HUES64 (cell line): Measurements from ENCODE around the gene KCNT1.

Experiments
- H3K27ac ChIP-seq: 2 replicates; pipeline ENCODE4 v1.7.0; 2013; ENCODE audit warnings: low read depth, low read length, inconsistent platforms
- H3K27me3 ChIP-seq: 2 replicates; pipeline ENCODE4 v1.6.1; 2013; ENCODE audit warnings: mild to moderate bottlenecking, low read length; ENCODE audit not compliant: insufficient read depth
- H3K36me3 ChIP-seq: 2 replicates; pipeline ENCODE4 v1.6.1; 2013; ENCODE audit warnings: mild to moderate bottlenecking, low read length; ENCODE audit not compliant: insufficient read depth
- H3K4me1 ChIP-seq: 2 replicates; pipeline ENCODE4 v1.6.1; 2013; ENCODE audit warnings: mild to moderate bottlenecking, low read length, moderate library complexity; ENCODE audit not compliant: insufficient read depth
- H3K4me3 ChIP-seq: 2 replicates; pipeline ENCODE4 v1.5.1; 2013; ENCODE audit warnings: mild to moderate bottlenecking, low read length, moderate library complexity
- H3K9ac ChIP-seq: 2 replicates; pipeline ENCODE4 v1.6.1; 2013; ENCODE audit warnings: mild to moderate bottlenecking, low read depth, low read length
- H3K9me3 ChIP-seq: 2 replicates; pipeline ENCODE4 v1.6.1; 2013; ENCODE audit warnings: low read depth, low read length; ENCODE audit not compliant: insufficient read depth
- WGBS: fragments of 150-250, 120-280 bp; methylation state at CpG from one replicate; pipeline ENCODE4 v1.1.7; 2013; ENCODE audit warnings: missing lambda C conversion rate; 5-methylcytosine and 5-hydroxymethylcytosine counted together

Gene KCNT1

DNA sequence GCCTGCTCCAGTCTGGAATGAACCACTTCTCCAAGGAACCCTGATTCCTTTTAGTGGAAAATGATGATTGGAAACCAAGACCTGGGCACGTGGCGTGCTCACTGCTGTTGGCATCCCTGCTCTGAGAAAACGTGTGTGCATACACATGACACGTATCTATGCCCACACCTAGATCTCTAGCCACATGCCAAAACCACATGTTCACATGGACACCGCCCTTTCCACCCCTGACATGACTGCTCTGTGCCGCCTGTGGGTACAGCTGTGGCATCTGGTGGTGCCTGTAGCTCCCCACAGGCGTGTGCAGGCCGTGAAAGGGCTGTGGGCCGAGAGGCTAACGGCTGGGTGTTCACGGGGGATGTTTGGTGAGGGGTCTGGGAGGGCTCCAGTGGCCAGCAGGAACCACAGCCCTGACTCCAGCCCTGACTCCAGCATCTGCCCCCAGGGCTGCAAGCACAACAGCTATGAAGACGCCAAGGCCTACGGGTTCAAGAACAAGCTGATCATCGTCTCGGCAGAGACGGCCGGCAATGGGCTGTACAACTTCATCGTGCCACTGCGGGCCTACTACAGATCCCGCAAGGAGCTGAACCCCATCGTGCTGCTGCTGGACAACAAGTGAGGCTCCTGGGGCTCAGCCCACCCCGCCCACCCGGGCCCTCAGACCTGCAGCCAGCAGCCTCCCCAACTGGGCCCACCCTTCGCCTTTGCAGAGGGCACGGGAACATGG lies 75.1 kb downstream of the KCNT1 start:
- no peak overlapping the region for H3K27ac ChIP-seq
- H3K9ac ChIP-seq, result no peak overlapping the region
- no peaks in the 10 kb centered on the region for H3K36me3 ChIP-seq
- H3K27me3 ChIP-seq, result no peaks in the 10 kb centered on the region
- no peaks in the 10 kb centered on the region for H3K9me3 ChIP-seq
- no peaks in the 10 kb centered on the region for H3K4me1 ChIP-seq
- H3K4me3 ChIP-seq, result no peak overlapping the region
- 91% methylated on average over 25 of the region's 25 CpGs for WGBS

DNA sequence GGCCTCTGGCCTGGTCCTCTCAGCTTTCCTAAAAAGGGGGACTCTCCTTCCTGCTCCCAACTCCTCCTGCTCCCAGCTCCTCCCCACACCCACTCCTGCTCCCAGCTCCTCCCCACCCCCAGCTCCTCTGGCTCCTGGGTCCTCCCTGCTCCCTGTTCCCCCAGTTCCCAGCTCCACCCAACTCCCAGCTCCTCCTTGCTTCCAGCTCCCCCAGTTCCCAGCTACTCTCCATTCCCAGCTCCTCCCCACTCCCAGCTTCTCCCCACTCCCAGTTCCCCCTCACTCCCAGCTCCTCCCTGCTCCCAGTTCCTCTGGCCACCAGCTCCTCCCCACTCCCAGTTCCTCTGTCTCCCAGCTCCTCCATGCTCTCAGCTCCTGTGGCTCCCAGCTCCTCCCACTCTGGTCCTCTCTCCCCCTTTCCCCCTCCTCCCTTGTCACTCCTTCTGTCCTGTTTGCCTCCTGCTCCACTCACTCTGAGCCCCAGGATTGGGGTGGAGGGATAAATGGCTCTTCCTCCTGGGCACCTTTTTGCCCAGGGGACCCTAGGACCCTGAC lies 75.7 kb downstream of the KCNT1 start:
- no peaks in the 10 kb centered on the region for H3K9me3 ChIP-seq
- H3K4me3 ChIP-seq, result no peak overlapping the region
- H3K27me3 ChIP-seq, result no peaks in the 10 kb centered on the region

DNA sequence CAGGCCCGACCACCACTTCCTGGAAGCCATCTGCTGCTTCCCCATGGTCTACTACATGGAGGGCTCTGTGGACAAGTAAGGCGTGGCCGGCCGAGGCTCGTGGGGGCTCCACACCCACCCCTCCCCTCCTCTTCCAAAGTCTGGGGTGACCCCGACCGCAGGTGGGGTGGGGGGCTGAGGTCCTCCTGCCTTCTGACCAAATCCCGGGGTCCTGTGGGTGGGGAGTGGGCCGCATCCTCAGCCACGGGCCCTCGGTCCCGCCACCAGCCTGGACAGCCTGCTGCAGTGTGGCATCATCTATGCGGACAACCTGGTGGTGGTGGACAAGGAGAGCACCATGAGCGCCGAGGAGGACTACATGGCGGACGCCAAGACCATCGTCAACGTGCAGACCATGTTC lies 76.4 kb downstream of the KCNT1 start:
- no peaks in the 10 kb centered on the region for H3K4me1 ChIP-seq
- no peaks in the 10 kb centered on the region for H3K36me3 ChIP-seq
- WGBS, result 93% methylated on average over 19 of the region's 19 CpGs

More for the DNA sequence above, 75.7 kb downstream of the KCNT1 start:
- no peak overlapping the region for H3K9ac ChIP-seq
- H3K27ac ChIP-seq, result no peak overlapping the region
- no peaks in the 10 kb centered on the region for H3K36me3 ChIP-seq
- no peaks in the 10 kb centered on the region for H3K4me1 ChIP-seq

DNA sequence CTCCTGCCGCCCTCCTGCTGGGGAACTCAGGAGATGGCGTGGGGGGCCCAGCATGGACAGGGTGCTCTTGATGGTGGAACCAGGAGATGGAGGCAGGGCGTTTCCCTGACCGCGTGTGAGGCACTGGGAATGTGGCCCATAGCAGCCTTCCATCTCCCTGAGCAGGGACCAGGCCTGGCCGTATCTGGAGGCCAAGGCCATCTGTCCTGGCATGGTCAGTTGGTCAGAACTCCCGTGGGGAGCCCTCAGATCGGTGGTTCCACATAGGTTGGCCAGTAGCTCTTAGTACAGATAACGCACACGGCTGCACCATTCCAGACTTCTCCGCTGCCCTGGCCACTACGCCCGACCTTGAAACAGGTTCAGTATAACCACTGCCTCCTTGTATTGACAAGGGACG lies 77.6 kb downstream of the KCNT1 start:
- no peaks in the 10 kb centered on the region for H3K4me1 ChIP-seq
- H3K27me3 ChIP-seq, result no peaks in the 10 kb centered on the region
- H3K27ac ChIP-seq, result no peak overlapping the region
- no peaks in the 10 kb centered on the region for H3K9me3 ChIP-seq
- H3K4me3 ChIP-seq, result no peak overlapping the region
- H3K9ac ChIP-seq, result no peak overlapping the region
- H3K36me3 ChIP-seq, result no peaks in the 10 kb centered on the region
- WGBS, result 89% methylated on average over 14 of the region's 14 CpGs

More for the DNA sequence above, 76.4 kb downstream of the KCNT1 start:
- Histone ChIP-seq H3K4me3 (no peak overlapping the region), H3K9me3 (no peaks in the 10 kb centered on the region), H3K27me3 (no peaks in the 10 kb centered on the region), H3K27ac (no peak overlapping the region), H3K9ac (no peak overlapping the region)

DNA sequence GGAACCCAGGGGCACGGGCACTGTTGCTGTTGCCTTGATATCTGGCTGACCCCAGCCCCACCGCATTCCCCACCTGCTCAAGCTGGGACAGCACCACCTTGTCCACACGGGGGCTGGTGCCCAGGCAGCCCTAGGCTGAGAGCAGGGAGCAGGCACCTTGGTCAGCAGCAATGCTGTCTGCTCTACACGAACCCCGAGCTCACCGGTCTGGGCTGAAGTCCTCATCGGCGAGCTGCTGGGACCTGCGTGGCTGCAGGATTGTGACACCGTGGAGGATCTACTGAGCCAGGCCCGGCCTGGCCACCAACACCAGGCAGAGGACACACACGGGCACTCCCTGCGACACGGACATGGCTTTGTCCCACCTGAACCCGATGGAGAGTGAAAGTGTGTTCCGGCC lies 78.1 kb downstream of the KCNT1 start:
- H3K4me1 ChIP-seq, result no peaks in the 10 kb centered on the region

DNA sequence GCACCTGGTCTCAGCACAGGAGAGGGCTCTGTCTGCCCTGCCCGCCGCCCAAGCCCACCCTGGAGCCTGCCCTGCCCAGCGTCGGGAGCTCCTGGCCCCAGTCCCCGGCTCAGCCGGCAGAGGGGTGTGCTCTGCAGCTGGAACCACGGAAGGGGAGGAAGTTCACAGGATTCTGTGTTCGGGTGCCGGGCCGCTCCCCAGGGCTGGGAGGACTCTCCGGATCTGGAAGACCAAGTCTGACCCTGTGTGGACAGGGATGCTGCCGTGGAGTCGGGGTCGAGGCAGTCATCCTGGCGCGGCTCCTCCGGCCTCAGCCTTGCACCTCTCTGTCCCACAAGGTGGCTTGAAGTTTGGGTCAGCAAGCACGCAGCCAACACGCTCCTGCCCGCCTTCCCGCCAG lies 78.6 kb downstream of the KCNT1 start:
- no peak overlapping the region for H3K4me3 ChIP-seq
- H3K27ac ChIP-seq, result no peak overlapping the region
- no peak overlapping the region for H3K9ac ChIP-seq
- no peaks in the 10 kb centered on the region for H3K4me1 ChIP-seq
- H3K36me3 ChIP-seq, result no peaks in the 10 kb centered on the region
- no peaks in the 10 kb centered on the region for H3K9me3 ChIP-seq
- no peaks in the 10 kb centered on the region for H3K27me3 ChIP-seq
- 90% methylated on average over 21 of the region's 21 CpGs for WGBS

More for the DNA sequence above, 78.1 kb downstream of the KCNT1 start:
- H3K9me3 ChIP-seq, result no peaks in the 10 kb centered on the region
- H3K4me3 ChIP-seq, result no peak overlapping the region
- no peaks in the 10 kb centered on the region for H3K27me3 ChIP-seq
- no peaks in the 10 kb centered on the region for H3K36me3 ChIP-seq
- H3K9ac ChIP-seq, result no peak overlapping the region
- H3K27ac ChIP-seq, result no peak overlapping the region
- WGBS, result 93% methylated on average over 16 of the region's 16 CpGs

DNA sequence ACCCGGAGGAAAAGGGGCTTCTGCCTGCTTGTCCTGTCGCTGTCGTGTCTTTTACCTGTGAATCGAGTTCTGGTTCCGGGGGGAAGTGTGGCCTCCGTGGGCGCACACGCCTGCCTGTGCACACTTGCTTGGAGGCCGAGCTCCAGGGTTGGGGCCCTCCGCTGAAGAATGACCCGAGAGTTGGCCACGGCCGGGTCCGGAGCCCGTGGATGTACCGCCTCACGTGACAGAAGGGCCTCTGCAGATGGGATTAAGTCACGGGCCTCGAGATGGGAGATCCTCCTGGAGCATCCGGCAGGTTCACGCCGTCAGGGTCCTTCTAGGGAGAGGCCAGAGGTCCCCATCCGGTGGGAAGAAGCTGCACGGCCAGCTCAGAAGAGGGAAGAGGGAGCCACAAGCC lies 81.0 kb downstream of the KCNT1 start:
- no peak overlapping the region for H3K27ac ChIP-seq
- H3K36me3 ChIP-seq, result no peaks in the 10 kb centered on the region
- no peak overlapping the region for H3K9ac ChIP-seq
- H3K9me3 ChIP-seq, result no peaks in the 10 kb centered on the region
- no peak overlapping the region for H3K4me3 ChIP-seq
- no peaks in the 10 kb centered on the region for H3K4me1 ChIP-seq
- 96% methylated on average over 24 of the region's 24 CpGs for WGBS
- H3K27me3 ChIP-seq, result no peaks in the 10 kb centered on the region

DNA sequence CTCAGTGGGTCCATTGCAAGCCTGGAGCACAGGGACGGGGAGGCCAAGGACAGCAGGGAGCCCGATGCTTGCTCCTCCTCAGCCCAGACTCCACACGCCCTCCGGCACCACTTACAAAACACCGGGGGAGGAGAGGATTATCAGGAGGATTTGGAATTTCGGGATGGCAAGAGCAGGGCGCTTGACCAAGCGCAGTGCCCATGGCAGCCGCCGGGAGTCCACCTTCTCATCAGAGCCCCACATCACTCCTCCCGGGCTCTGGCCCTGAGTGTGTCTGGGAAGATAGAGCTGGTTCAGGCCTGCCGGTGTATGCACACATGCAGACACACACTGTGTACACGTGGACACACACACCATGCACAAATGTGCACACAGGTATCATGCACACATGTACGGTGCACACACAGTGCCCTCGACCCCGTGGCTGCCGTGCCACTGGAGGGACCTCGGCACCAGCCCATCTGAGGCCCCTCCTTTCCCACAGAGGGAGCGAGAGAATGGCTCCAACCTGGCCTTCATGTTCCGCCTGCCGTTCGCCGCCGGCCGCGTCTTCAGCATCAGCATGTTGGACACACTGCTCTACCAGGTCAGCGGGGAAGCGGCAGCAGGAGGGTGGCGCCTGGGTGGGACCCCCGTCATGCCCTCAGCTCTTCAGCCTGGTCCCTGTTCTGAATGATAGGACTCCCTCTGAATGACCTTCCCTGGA lies 81.7 kb downstream of the KCNT1 start:
- 90% methylated on average over 30 of the region's 30 CpGs for WGBS
- no peak overlapping the region for H3K4me3 ChIP-seq
- H3K36me3 ChIP-seq, result no peaks in the 10 kb centered on the region
- no peaks in the 10 kb centered on the region for H3K4me1 ChIP-seq
- no peaks in the 10 kb centered on the region for H3K27me3 ChIP-seq
- no peak overlapping the region for H3K9ac ChIP-seq
- no peaks in the 10 kb centered on the region for H3K9me3 ChIP-seq
- no peak overlapping the region for H3K27ac ChIP-seq

DNA sequence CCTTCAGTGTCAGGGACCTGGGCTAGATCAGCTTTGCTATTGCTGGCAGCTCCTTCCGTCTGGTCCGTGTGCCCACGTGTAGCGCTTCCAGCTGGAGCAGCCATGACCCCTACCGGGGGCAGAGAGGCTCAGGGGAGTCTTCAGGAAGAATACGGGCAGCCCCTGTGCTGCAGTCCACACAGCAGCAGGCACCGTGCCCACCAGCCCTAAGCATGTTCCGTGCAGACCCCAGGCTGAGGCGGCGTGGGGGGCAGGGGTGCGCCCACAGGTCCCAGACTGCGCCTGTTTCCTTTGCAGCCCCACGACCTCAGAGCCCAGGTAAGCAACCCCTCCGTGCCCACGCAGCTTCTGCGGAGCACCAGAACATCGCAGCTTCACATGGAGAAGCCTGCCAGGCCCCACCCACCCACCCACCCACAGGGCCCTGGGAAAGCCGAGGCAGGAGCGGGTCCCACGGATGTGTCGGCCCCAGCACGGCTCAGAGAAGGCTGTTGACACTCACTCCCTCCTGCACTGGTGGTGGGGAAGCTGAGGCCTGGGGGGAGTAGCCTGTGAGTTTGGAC lies 83.1 kb downstream of the KCNT1 start:
- Histone ChIP-seq H3K9ac (no peak overlapping the region), H3K4me1 (no peaks in the 10 kb centered on the region), H3K4me3 (no peak overlapping the region), H3K27me3 (no peaks in the 10 kb centered on the region), H3K27ac (no peak overlapping the region), H3K36me3 (no peaks in the 10 kb centered on the region), H3K9me3 (no peaks in the 10 kb centered on the region)
- WGBS, result 94% methylated on average over 17 of the region's 22 CpGs

DNA sequence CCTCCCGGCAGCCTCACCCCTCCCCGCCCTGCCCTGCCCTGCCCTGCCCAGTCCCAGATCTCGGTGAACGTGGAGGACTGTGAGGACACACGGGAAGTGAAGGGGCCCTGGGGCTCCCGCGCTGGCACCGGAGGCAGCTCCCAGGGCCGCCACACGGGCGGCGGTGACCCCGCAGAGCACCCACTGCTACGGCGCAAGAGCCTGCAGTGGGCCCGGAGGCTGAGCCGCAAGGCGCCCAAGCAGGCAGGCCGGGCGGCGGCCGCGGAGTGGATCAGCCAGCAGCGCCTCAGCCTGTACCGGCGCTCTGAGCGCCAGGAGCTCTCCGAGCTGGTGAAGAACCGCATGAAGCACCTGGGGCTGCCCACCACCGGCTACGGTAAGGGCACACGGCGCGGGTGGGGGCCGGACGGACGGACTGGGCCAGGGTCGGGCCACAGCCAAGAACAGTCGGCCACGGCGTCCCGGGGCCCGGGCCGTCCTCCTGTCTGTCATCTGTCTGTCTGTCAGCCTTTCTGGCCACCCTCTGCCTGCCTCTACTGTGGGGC lies 84.2 kb downstream of the KCNT1 start:
- H3K27me3 ChIP-seq, result no peaks in the 10 kb centered on the region
- H3K4me3 ChIP-seq, result no peak overlapping the region
- no peaks in the 10 kb centered on the region for H3K4me1 ChIP-seq
- no peaks in the 10 kb centered on the region for H3K9me3 ChIP-seq
- H3K36me3 ChIP-seq, result no peaks in the 10 kb centered on the region
- H3K27ac ChIP-seq, result no peak overlapping the region
- 94% methylated on average over 44 of the region's 44 CpGs for WGBS
- no peak overlapping the region for H3K9ac ChIP-seq

DNA sequence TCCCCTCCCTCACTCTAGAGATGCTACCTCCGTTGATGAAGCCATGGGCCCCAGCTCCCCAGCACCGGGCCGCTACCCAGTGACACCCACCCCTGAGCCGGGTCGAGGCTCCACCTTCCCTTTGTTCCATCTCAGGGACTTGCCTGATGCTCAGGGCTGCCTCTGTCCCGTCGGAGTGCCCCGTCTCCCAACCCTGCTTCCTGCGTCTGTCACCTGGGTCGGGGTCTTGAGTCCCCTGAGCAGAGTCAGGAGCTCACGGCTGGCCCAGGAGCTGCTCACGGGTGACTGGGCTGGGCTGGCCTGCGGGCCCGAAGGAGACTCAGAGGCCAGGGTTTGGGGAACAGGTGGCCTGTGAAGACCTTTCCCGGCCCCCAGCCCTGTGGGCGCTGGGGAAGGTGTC lies 85.3 kb downstream of the KCNT1 start:
- H3K9ac ChIP-seq, result no peak overlapping the region
- no peaks in the 10 kb centered on the region for H3K27me3 ChIP-seq
- H3K9me3 ChIP-seq, result no peaks in the 10 kb centered on the region
- no peaks in the 10 kb centered on the region for H3K36me3 ChIP-seq
- no peak overlapping the region for H3K4me3 ChIP-seq
- no peaks in the 10 kb centered on the region for H3K4me1 ChIP-seq
- H3K27ac ChIP-seq, result no peak overlapping the region
- WGBS, result 93% methylated on average over 16 of the region's 16 CpGs
